B cell (primary cell): ENCODE results near the gene GPHN. TPM values are rescaled to one million over a fixed set of nuclear protein-coding genes. Genes with fewer than 3 reads are reported as not detected.

ENCODE experiments used
- ATAC-seq: fragments of 200-7000 bp; cut with Tn5 transposase; one replicate; pipeline ENCODE4 v1.10.0; 2021; ENCODE audit warnings: low read depth, mild to moderate bottlenecking, moderate number of reproducible peaks, moderate library complexity
- CTCF ChIA-PET: fragments of 350-600 bp; sonication (Branson Sonifier 250); formaldehyde crosslinking; loops from one replicate; lab custom pipeline; 2021; ENCODE audit warnings: antibody characterized with exemption, inconsistent platforms; lab: Charles Lee
- POLR2A ChIA-PET: fragments of 350-600 bp; sonication (Branson Sonifier 250); formaldehyde crosslinking; loops from one replicate; lab custom pipeline; 2021; ENCODE audit warnings: antibody characterized with exemption; lab: Charles Lee
- DNase-seq: peaks from one replicate; pipeline ENCODE4 v3.0.0; 2013
- H2AFZ ChIP-seq: 2 replicates; pipeline ENCODE4 v1.6.1; 2012; ENCODE audit warnings: mild to moderate bottlenecking, low read depth, low read length; ENCODE audit not compliant: insufficient read depth, poor library complexity, severe bottlenecking
- H3K27ac ChIP-seq, 2 donors: 1 replicate in 1 of 2; 2 replicates in 1 of 2; pipeline ENCODE4 v1.5.1; 2012 to 2013; ENCODE audit warnings: low read length in 2 of 2, mild to moderate bottlenecking in 2 of 2, moderate library complexity in 1 of 2
- H3K27me3 ChIP-seq, 4 experiments: fragments of 200-600 bp in 1 of 4; sonication (generic) in 1 of 4; replicated peaks in 1 of 4; 1 replicate in 2 of 4; 2 replicates in 2 of 4; pipeline versions ENCODE4 v1.6.1 to v1.7.0; 2013 to 2016; ENCODE audit warnings: low read length in 3 of 4, mild to moderate bottlenecking in 2 of 4, mixed read lengths in 1 of 4, moderate library complexity in 1 of 4; ENCODE audit not compliant: insufficient read depth in 4 of 4, control insufficient read depth in 3 of 4; ENCODE audit errors: control extremely low read depth in 1 of 4
- H3K36me3 ChIP-seq, 2 experiments: replicated peaks in 1 of 2; 1 replicate in 1 of 2; 2 replicates in 1 of 2; pipeline versions ENCODE4 v1.6.1 to v1.7.1; 2013; ENCODE audit warnings: low read length in 1 of 2; ENCODE audit not compliant: insufficient read depth in 2 of 2, control insufficient read depth in 1 of 2; ENCODE audit errors: control extremely low read depth in 1 of 2, extremely low read depth in 1 of 2
- H3K4me1 ChIP-seq, 2 donors: fragments of 200-600 bp in 1 of 2; sonication (generic) in 1 of 2; 1 replicate in 1 of 2; 2 replicates in 1 of 2; pipeline versions ENCODE4 v1.5.1 to v1.6.1; 2013 to 2017; ENCODE audit warnings: low read length in 2 of 2; ENCODE audit not compliant: control insufficient read depth in 2 of 2, insufficient read depth in 2 of 2
- H3K4me2 ChIP-seq: replicated peaks from 2 replicates; pipeline ENCODE3; 2012; ENCODE audit warnings: mild to moderate bottlenecking, low read depth, low read length; ENCODE audit not compliant: poor library complexity, severe bottlenecking
- H3K4me3 ChIP-seq, 5 experiments: fragments of 200-600 bp in 1 of 5; sonication (generic) in 1 of 5; 1 replicate in 3 of 5; 2 replicates in 2 of 5; pipeline versions ENCODE4 v1.5.1 to v1.7.0; 2011 to 2016; ENCODE audit warnings: low read length in 4 of 5, mild to moderate bottlenecking in 4 of 5, low read depth in 2 of 5, control low read depth in 1 of 5, moderate library complexity in 1 of 5; ENCODE audit not compliant: insufficient read depth in 1 of 5; ENCODE audit errors: control extremely low read depth in 1 of 5, extremely low read depth in 1 of 5
- H3K79me2 ChIP-seq: fragments of 200-600 bp; sonication (generic); one replicate; pipeline ENCODE4 v1.6.0; 2016; ENCODE audit warnings: low read length; ENCODE audit not compliant: control insufficient read depth, insufficient read depth
- H3K9ac ChIP-seq: fragments of 200-600 bp; sonication (generic); 2 replicates; pipeline ENCODE4 v1.6.1; 2017; ENCODE audit warnings: mild to moderate bottlenecking, low read length, moderate library complexity
- H3K9me3 ChIP-seq, 3 donors: one replicate each; pipeline versions ENCODE4 v1.6.1 to v1.7.1; 2013; ENCODE audit warnings: low read length in 2 of 3; ENCODE audit not compliant: control insufficient read depth in 2 of 3, insufficient read depth in 1 of 3; ENCODE audit errors: control extremely low read depth in 1 of 3
- H4K20me1 ChIP-seq: 2 replicates; pipeline ENCODE4 v1.6.0; 2012; ENCODE audit warnings: mild to moderate bottlenecking, low read length; ENCODE audit not compliant: insufficient read depth, control insufficient read depth, poor library complexity, severe bottlenecking
- H3K27ac Mint-ChIP-seq: one replicate; pipeline ENCODE4 v1.8.0; 2021; ENCODE audit warnings: mixed read lengths
- H3K27me3 Mint-ChIP-seq: one replicate; pipeline ENCODE4 v1.8.0; 2021; ENCODE audit warnings: mixed read lengths
- H3K4me1 Mint-ChIP-seq: one replicate; pipeline ENCODE4 v1.8.0; 2021; ENCODE audit warnings: mixed read lengths
- H3K4me3 Mint-ChIP-seq: one replicate; pipeline ENCODE4 v1.8.0; 2021; ENCODE audit warnings: mixed read lengths
- H3K9me3 Mint-ChIP-seq: one replicate; pipeline ENCODE4 v1.8.0; 2022; ENCODE audit warnings: mixed read lengths; ENCODE audit not compliant: insufficient read depth
- CTCF ChIP-seq: fragments of 200-600 bp; IDR thresholded peaks from one replicate; pipeline ENCODE4 v1.8.0; 2022; ENCODE audit warnings: antibody characterized with exemption, mild to moderate bottlenecking
- EZH2 ChIP-seq: IDR thresholded peaks from 2 replicates; pipeline ENCODE4 v1.6.1; 2012; ENCODE audit warnings: borderline replicate concordance, low read depth, mild to moderate bottlenecking, moderate library complexity, low read length; ENCODE audit not compliant: insufficient read depth, poor library complexity, severe bottlenecking
- WGBS: methylation state at CpG from one replicate; pipeline ENCODE4 v1.1.5; 2013; ENCODE audit warnings: missing lambda C conversion rate; ENCODE audit not compliant: insufficient coverage; 5-methylcytosine and 5-hydroxymethylcytosine counted together
- intact Hi-C: fragments of 100-400 bp; cut with micrococcal nuclease; formaldehyde crosslinking; loops from one replicate; pipeline ENCODE4 v1.10.0; 2022
- polyA plus RNA-seq: library from polyadenylated mRNA; depleted of rRNA; stranded (reverse); fragments of >200 nt; gene quantifications from 2 replicates; pipeline ENCODE4 v1.2.3, GENCODE V29; 2012
- total RNA-seq, 2 donors: library from RNA; stranded (reverse); fragments of 120-200 nt in 1 of 2; gene quantifications; 1 replicate in 1 of 2; 2 replicates in 1 of 2; pipeline versions ENCODE4 v1.2.3 to v1.2.4, GENCODE V29; 2013 to 2022

The GPHN gene
- total and polyA plus RNA-seq, 2 donors (not counting 1 experiment from before 2014, with no cell fraction given): 3.4 to 18.0 TPM

- no peak overlapping the region for H3K4me3 ChIP-seq
- H3K36me3 ChIP-seq: no peaks in the 10 kb centered on the region
- ATAC-seq (no peak), DNase-seq (no peak)
- WGBS: 94% methylated on average over 4 of the region's 4 CpGs
- Mint-ChIP-seq H3K27ac (no peak overlapping the region), H3K27me3 (no peaks in the 10 kb centered on the region), H3K4me1 (no peaks in the 10 kb centered on the region), H3K4me3 (no peak overlapping the region), H3K9me3 (peaks cover 13% of the 10 kb centered on the region)
- no peak overlapping the region for H2AFZ ChIP-seq
- H3K9me3 ChIP-seq: peaks cover 0 to 6% (median 0%) of the 10 kb centered on the region in 3 donors
- H3K4me2 ChIP-seq: no peak overlapping the region
- H3K4me1 ChIP-seq: no peaks in the 10 kb centered on the region
- intact Hi-C loops: no loop called here
- no peaks in the 10 kb centered on the region for H3K79me2 ChIP-seq
- TF ChIP-seq CTCF: no peak
- no peak for TF ChIP-seq EZH2
- no peaks in the 10 kb centered on the region for H3K27me3 ChIP-seq
- ChIA-PET POLR2A (no interaction called here), CTCF (no interaction called here)
- H4K20me1 ChIP-seq: no peaks in the 10 kb centered on the region
- no peak overlapping the region for H3K27ac ChIP-seq
- H3K9ac ChIP-seq: no peak overlapping the region
These were observed 193.9 kb downstream of the GPHN start for GRCh38 chr14:66701813-66702212.

GRCh38 chr14:66708267-66708666 is 200.3 kb downstream of the GPHN start:
- H3K27ac Mint-ChIP-seq: no peak overlapping the region
- TF ChIP-seq EZH2 (no peak), CTCF (no peak)
- ATAC-seq (no peak), DNase-seq (no peak)
- no peaks in the 10 kb centered on the region for H3K4me1 Mint-ChIP-seq
- Histone ChIP-seq H3K79me2 (no peaks in the 10 kb centered on the region), H3K4me2 (no peak overlapping the region), H3K9me3 (no peaks in the 10 kb centered on the region), H3K27ac (no peak overlapping the region), H3K27me3 (no peaks in the 10 kb centered on the region), H3K4me3 (no peak overlapping the region), H3K36me3 (no peaks in the 10 kb centered on the region), H3K4me1 (no peaks in the 10 kb centered on the region), H2AFZ (no peak overlapping the region), H3K9ac (no peak overlapping the region), H4K20me1 (no peaks in the 10 kb centered on the region)
- no peaks in the 10 kb centered on the region for H3K27me3 Mint-ChIP-seq
- no peak overlapping the region for H3K4me3 Mint-ChIP-seq
- intact Hi-C loops: no loop called here
- ChIA-PET POLR2A (no interaction called here), CTCF (no interaction called here)
- peaks cover 16% of the 10 kb centered on the region for H3K9me3 Mint-ChIP-seq
